D341Med (cell line): ENCODE measurements around the gene GLIPR2.
"Not testable (repeated sequence)": the region's sequence is repeated elsewhere in the genome, so short reads cannot be mapped to it uniquely, and the experiment has no call there.

Experiments
- DNase-seq: peaks from one replicate; pipeline ENCODE4 v3.0.0; 2012; ENCODE audit warnings: low spot score

Gene GLIPR2, protein sequence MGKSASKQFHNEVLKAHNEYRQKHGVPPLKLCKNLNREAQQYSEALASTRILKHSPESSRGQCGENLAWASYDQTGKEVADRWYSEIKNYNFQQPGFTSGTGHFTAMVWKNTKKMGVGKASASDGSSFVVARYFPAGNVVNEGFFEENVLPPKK

DNA sequence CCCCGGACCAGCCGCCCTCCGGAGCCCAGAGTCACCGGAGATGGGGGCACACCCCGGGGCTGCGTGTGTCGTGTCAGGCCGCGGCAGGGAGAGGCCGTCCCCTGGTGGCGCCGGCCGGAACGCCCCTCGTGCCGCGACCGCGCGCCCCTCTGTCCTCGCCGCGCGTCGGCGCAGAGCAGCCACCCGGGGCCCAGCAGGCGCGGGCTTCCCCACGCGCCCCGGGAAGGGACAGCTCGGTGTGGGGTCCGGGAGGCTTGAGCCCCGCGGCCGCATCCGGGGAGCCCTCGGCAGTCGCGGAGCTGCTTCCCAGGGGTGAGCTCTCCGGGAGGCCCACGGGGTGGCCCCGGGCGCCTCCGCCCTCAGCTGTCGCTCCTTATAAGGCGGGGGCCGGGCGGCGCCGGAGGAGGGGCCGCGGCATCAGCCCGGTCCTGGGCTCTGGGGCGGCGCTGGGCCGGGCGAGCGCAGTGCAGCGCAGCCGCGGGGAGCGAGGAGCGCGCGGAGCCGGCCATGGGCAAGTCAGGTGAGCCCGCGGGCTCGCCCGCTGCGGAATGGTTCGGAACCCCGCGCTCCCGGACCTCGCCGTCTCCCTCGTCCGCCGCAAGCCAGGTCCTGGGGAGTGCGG lies at the start of gene GLIPR2:
Gene GLIPR2, plus strand, starts transcription at position 462 of the 622 bp plus-strand sequence. Its CDS starts 46 bp downstream, at position 508.
- peak; percentile 96 for DNase-seq

DNA sequence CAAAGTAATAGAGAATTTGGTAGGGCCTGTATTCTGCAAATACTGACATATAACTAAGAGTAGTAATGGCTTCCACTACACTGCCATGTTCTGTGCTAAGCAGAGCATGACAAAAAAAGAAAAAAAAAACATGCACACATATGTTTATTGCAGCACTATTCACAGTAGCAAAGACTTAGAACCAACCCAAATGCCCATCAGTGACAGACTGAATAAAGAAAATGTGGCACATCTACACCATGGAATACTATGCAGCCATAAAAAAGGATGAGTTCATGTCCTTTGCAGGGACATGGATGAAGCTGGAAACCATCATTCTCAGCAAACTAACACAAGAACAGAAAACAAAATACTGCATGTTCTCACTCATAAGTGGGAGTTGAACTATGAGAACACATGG lies 49.5 kb upstream of the GLIPR2 start:
- DNase-seq: not testable (repeated sequence)

DNA sequence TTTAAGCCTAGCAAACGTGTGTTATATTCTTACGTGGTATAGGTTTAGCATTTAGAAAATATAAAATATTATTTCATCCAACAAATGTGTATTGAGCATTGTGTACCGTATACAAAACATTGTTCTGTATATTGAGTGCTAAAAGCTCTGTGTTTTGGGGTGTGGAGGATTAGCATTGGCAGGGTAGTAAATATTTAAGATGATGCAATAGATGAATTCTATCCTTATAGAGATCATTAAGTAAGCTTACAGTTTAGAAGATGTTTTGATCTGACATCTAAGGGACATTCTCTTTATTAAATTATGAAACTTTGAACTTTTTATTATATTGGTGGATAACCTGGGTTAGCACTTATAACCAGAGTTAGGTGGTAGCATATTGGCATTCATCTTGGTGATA lies 48.5 kb upstream of the GLIPR2 start:
- no peak for DNase-seq

DNA sequence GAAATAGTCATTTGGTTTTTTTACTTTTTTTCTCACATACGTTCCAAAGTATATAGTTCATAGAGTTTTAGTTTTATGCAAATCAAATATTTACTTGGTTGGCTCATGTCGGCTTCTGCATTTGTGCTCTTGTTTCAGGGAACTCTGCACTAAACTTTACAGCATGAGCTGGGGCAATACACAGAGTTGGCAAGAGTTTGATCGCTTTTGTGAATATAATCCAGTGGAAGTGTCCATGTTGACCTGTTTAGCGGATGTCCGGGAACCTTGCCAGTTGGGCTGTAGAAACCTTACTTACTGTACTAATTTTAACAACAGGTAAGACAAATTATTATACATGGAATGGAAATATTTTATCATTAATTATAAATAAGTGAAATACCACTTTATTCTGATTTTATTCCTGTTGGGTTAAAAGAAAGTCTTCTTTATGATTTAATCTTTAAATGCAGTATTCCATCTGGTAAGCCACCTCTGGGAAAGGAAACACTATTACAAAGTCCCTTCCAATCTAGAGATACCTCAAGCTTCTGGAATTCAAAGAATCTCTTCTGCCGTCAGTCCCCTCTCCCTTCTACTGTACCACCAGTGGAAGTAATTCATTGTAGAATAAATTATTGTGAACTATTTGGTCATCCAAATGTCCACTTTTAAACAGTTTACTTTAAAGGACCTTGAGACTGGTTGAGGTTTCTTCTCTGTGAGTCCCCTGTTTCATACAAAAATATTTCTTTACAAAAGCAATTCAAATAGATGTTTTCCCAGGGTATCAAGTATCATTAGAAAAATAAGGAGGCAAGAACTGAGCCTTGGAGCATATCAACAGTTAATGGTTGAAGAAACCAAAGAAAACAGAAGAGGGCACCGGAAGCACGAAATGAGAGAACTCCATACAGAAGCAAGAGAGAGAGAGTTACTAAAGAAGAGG lies 45.2 kb upstream of the GLIPR2 start:
- DNase-seq: no peak

DNA sequence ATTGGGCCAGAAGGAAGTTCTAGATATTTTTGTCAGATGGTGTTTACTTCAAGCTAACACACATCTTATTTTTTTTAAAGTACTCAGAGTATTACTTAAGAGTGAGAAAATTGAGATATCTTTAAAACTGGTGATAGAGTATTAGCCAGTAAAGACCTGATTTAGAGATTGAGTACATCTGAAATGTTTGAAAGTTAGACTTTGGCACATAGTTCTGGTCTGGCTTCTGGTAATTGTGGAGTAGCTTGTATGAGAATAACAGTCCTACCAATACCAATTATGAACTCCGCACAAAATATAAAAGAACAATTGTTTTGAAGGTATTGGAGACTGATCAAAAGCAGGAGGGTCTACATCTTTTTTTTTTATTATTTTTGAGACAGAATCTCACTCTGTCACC lies 44.5 kb upstream of the GLIPR2 start:
- DNase-seq: no peak

DNA sequence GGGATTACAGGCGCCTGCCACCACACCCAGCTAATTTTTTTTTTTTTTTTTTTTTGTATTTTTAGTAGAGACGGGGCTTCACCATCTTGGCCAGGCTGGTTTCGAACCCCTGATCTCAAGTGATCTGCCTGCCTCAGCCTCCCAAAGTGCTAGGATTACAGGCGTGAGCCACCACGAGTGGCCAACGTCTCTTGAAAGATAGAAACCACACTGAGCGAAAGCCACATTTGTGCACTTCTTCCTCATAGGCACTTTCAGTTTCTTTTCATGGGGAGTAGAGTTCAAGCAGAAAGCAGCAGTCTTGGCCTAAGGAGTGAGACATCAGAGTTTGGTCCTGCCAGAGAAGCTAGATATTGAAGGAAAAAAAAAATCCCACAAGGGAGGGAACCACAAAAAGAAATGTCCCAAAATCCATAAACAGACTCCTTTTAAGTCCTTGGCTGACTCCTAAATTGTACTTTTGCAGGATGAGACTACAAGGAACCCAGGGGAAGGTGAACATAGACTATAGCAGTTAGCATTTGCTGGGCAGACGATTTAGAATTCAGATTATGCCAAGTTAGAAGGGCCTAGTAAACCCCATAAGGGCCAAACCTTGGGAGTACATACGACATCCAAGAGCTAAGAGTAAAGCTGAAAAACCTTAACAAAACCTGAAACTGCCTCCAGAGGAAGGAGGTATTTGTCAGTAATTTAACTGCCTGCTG lies 43.9 kb upstream of the GLIPR2 start:
- DNase-seq: no peak

DNA sequence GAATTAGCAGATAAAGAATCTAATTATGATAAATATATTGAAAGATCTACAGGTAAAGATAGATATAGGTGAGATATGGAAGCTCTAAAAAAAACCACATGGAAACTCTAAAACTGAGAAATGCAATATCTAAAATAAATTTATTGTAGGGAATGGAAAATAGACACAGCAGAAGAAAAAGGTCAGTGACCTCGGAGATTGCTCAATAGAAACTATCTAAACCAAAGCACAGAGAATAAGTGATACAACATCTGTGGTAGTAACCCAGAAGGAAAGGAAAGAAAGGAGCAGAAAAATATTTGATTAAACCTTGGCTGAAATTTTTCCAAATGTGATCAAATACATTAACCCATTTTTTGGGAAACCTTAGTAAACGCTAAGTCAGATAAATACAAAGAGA lies 43.1 kb upstream of the GLIPR2 start:
- no peak for DNase-seq

DNA sequence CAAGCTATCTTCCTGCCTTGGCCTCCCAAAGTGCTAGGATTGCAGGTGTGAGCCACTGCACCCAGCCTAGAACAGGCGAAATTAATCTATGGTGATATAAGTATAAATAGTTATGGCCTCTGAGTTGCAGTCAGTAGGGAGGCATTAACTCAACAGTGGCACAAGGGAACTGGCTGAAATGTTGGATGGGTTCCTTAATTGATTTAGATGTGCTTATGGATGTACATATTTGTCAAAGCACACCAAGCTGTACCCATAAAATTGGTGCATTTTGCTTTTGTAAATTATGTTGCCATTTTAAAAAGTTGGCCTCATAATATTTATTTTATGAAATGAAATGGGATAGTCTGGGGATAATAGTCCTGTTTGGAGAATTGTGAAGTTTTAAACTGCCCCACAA lies 36.8 kb upstream of the GLIPR2 start:
- no peak for DNase-seq

DNA sequence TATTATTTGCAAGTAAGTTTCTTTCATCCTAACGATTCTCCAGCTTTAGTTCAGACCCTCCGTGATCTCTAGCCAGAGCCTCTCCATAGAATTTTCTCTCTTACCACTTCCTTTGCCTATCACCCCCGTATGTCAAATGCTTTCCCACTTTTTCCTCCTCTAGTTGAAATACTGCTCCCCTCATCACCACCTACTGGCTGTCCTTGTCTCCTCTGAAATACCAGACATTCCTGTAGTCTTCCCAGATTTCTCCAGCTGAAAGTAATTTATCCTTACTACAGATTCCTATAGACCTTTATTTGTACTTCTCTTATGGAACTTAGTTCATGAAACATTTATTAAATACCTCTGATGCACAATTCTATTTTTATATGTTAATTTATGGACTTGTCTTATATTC lies 36.0 kb upstream of the GLIPR2 start:
- no peak for DNase-seq

DNA sequence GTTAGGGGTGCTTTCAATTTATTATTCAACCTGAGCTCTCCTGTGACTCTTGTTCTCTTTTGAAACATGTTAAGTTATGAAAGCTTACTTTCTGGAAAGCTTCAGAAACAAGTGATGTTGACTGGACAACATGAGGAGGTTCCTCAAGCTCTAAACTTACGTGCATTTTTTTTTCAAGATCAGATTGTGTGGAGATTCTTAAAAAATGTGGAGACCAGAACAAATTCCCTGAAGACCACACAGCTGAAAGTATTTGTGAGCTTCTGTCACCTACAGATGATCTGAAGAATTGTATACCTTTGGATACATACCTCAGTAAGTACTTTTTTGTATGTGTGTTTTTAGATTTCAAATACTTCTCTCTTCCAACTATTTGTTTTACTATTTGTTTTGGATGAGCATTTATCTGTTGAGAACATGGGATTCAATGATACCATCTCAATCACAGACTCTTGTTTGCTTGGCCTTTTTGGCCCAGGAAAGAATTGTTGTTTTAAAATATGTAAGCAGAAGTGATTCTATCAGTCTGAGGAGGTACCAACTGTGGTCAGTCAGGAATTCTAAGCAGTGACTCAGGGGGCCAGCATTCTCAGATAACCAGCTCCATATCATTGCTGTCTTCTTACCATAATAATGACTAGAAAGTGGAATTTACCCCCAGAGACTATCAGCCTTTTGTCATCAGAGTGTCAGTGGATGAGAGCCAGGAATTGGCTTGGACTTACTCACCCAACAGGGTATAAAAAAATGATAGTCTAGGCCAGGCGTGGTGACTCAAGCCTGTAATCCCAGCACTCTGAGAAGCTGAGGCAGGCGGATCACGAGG lies 34.4 kb upstream of the GLIPR2 start:
- no peak for DNase-seq

DNA sequence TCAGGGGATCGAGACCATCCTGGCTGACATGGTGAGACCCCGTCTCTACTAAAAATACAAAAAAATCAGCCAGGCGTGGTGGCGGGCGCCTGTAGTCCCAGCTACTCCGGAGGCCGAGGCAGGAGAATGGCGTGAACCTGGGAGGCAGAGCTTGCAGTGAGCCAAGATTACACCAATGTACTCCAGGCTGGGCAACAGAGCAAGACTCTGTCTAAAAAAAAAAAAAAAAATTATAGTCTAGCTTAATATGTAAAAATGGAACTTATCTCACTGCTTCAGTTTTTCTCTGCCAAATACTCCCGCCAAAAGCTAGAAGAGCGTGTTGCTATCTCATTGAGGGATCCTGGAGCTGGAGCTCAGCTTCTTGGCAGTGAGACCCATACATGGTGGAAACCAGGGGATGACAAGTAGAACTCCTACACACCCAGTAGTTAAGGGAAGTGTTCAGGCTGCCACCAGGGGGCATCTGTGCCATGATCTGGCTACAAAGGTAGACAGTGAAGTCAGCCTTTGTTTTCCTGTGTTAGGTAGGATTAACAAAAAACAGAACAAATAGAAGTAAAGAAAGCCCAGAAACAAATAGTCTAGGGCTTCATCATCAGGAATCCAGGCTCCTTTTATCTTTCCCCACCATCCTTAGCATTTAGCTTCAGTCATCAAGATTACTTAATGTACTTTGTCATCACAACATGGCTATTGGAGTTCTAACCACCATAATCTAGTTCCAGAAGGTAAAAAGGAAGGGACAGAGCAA lies 33.6 kb upstream of the GLIPR2 start:
- peak; percentile 78 for DNase-seq

DNA sequence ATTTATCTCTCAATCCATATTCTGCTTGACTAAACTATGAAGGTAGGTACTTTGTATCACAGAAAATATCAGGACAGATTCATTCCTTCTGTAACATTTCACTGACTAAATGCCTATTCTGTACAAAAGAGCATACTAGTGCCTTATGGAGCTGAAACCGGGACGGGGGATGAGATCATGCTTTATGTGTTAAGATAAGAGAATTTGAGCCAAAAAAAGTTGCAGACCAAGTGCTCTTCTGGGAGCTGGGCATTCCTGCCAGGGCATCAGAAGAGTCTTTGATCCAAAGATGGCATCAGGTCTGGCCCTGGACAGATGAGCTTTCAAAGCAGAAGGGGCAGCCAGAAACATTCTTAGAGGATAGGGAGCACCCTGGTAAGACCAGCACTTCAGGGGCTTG lies 27.5 kb upstream of the GLIPR2 start:
- no peak for DNase-seq

DNA sequence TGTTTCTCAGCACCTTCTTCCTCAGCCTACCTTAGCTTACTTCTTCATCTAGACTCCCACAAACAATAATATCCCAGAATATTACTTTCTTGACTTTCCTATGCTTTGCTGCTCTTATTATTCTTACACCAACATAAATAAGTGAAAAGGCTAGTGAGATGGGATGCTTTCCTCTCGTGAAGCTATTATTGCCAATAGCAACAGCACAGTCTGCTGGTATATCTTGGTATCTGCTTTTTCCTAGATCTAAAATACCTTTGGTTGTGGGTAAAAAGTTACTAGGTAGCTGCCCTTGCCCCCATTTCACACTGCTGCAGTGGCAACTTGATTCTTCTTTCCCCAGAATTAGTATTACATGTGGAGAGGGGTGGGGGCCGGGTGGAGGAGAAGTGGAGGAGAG lies 26.1 kb upstream of the GLIPR2 start:
- no peak for DNase-seq

DNA sequence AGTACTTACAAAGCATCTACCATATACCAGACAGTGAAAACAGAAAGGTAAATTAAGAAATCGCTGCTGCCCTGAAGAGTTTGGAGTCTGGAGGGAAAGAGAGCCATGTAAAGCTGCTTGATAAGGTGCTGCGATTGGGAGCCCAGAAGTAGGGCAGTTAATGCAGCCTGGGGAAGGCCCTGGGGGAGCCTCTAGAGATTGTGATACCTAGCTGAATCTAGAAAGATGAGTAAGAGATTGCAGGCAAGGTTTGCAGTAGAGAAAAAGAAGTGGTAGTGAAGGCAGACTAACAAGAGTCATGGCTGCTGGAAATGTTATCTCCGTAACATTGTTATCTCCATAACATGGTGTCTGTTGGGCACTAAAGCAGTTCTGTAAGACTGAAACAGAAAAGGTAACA lies 24.0 kb upstream of the GLIPR2 start:
- DNase-seq: no peak

DNA sequence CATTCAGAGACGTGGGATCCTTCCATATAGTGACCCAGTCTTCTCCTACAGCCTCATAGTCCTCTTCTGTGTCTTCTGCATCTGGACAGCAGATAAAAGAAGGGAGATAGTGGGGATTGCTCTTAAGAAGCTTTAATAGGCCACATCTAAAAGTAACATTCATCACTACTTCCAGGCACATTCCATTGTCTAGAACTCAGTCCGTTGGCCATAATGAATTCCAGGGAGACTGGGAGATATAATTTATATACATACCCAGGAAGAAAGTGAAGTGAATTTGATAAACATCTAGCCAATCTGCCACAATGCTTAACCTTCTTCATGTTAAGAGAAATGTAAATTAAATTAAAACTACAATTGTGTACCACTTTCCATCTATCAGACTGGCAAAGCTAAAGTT lies 22.5 kb upstream of the GLIPR2 start:
- no peak for DNase-seq

DNA sequence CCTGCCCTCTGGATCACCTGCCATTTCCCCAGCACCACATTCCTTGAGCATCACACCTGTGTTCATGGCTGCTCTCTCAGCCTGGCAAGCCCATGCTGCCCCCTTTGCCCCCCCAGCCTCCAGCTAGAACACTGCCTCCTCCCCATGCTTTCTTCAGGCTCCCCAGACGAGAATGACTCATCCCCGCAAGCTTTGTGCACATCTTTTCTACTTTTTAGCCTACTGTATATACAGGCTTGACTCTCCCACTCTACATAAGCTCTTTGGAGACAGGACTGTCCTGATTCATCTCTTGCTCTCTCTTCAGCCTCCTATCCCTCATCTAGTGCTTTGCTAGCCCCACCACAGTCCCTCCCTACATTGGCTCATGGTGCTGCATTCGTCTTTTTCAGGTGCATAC lies 19.9 kb upstream of the GLIPR2 start:
- DNase-seq: no peak

DNA sequence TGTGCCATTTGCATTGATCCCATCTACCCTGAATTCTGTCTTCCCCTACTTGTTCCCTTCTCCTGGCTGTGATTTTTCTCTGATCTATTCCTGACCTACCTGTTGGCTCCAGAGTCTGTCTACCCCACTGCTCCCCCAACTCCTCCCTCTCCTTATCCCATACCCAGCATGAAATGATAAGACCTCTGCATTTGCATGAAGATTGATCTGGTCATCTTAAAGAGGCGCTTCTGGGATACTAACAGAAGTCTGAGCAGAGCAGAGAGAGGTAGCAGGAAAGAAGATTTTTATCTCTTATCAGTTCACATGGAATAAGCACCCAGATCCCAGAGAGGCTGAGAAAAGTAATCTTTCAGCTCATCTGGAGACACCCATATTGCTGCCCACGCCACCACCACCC lies 18.3 kb upstream of the GLIPR2 start:
- no peak for DNase-seq

DNA sequence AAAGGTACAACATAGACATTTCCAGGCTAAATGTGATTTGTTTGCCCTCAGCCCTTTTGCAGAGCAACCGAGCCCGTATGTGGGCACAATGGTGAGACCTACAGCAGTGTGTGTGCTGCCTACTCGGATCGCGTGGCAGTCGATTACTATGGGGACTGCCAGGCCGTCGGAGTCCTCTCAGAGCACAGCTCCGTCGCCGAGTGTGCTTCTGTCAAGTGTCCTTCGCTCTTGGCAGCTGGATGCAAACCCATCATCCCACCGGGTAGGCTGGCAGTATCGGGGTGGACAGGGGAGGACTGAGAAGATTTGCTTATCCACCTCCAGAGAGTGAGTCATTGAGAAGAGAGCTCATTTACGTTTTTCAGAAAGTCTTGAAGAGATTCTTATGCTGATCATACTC lies 17.8 kb upstream of the GLIPR2 start:
- DNase-seq: no peak

DNA sequence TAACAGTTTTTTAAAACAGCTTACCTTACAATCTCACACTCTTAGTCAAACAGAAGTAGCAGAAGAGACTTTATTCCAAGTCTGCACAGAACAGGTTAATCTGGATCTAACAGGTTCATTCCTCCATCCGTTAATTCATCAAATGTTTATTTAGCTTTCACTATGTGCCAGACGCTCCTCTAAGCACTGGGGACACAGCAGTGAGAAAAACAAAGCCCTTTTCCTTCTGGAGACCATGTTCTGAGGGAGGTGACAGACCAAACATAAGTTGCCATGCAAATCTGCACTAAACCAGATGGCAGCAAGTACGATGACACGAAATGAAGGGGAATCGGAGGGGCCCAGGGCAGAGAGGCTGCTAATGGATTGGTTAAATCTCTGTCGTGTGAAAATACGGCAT lies 17.1 kb upstream of the GLIPR2 start:
- DNase-seq: peak; percentile 73

DNA sequence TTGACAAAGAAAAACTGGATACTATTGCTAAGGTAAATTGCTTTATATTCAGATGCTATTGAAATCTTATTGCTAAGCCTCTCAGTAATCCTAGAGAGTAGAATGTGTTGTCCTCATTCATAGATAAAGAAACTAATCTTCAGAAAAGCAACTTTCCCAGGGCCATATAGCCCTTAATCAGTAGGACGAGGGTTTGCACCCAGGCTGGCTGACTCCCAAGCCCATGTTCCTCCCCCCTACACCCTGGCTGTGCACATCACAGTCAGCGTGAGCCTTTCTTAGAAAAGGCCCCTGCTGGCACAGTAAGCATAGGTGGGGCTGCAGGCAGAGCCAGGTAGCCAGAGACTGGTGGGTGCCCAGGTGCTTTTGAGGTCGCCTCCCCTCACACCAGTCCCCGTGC lies 15.8 kb upstream of the GLIPR2 start:
- peak; percentile 44 for DNase-seq

DNA sequence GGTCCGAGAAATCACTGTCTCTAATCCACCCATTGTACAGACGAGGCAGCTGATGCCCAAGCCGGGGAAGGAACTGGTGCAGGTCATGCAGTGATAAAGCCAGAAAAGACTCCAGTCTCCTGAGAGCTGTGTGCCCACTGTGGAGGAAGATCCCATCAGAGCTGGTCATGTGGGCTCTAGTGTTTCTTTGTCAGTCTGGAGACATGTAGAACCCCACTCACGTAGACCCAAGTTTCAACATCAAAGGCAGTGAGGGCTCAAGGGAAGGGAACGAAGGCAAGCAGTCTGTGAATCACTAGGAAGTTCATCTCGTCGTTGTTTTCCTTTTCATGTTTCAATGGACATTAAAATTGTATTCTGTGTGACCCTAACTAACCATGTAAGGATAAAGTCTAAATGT lies 14.6 kb upstream of the GLIPR2 start:
- DNase-seq: no peak
